ENCODE measurements around the gene ARPC1B. TPM values are rescaled to one million over a fixed set of nuclear protein-coding genes. Genes with fewer than 3 reads are reported as not detected.
"Not testable (repeated sequence)": the region's sequence is repeated elsewhere in the genome, so short reads cannot be mapped to it uniquely, and the experiment has no call there.

ARPC1B gene
- total RNA-seq, 3 donors from 2014 or later: 108 to 176 (median 169) TPM

GRCh38 chr7:99409806-99410205 is 35.3 kb downstream of the ARPC1B start:
- Histone ChIP-seq H3K9me3 (no peaks in the 10 kb centered on the region), H3K4me3 (peak overlapping the region; percentile 84 to 100 (median 98)), H3K27ac (peak overlapping the region; percentile 96 to 97), H3K36me3 (no peaks in the 10 kb centered on the region), H3K4me1 (peaks cover 3 to 16% of the 10 kb centered on the region in 2 donors), H3K27me3 (no peaks in the 10 kb centered on the region)
- intact Hi-C loops (cut with DNase I; ENCODE audit: low total_unique reads): no loop called here
- no peak for TF ChIP-seq POLR2AphosphoS5 (IDR thresholded peaks at IDR 0.05)
- no peak for TF ChIP-seq POLR2A (IDR thresholded peaks at IDR 0.05)
- TF ChIP-seq, protein P1, sequence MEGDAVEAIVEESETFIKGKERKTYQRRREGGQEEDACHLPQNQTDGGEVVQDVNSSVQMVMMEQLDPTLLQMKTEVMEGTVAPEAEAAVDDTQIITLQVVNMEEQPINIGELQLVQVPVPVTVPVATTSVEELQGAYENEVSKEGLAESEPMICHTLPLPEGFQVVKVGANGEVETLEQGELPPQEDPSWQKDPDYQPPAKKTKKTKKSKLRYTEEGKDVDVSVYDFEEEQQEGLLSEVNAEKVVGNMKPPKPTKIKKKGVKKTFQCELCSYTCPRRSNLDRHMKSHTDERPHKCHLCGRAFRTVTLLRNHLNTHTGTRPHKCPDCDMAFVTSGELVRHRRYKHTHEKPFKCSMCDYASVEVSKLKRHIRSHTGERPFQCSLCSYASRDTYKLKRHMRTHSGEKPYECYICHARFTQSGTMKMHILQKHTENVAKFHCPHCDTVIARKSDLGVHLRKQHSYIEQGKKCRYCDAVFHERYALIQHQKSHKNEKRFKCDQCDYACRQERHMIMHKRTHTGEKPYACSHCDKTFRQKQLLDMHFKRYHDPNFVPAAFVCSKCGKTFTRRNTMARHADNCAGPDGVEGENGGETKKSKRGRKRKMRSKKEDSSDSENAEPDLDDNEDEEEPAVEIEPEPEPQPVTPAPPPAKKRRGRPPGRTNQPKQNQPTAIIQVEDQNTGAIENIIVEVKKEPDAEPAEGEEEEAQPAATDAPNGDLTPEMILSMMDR (IDR thresholded peaks at IDR 0.05): no peak
- DNase-seq (ENCODE audit: low spot score in 2 of 2): no peak

DNA sequence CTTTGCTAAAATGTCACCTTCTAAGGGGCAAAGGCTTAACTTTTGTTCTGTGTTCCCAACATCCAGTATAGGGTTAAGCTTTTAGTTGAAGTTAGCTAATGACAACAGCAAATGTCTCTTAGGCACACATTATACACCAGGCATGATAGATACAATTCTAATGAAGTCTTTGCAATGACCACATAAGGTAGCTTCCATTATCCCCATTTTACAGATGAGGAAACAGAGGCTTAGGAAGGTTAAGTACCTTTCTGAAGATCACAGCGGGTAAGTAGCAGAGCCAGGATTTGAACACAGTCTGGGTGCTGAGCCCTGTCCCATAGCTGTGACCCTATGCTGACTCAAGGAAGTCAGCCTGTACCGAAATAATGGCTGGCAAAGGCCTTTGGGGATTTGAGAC is 36.1 kb downstream of the ARPC1B start:
- TF ChIP-seq, protein P1 (IDR thresholded peaks at IDR 0.05): no peak
- DNase-seq (ENCODE audit: low spot score in 2 of 2): no peak
- Histone ChIP-seq H3K27me3 (no peaks in the 10 kb centered on the region), H3K36me3 (no peaks in the 10 kb centered on the region), H3K4me3 (no peak overlapping the region), H3K4me1 (peaks cover 3 to 16% of the 10 kb centered on the region in 2 donors), H3K9me3 (no peaks in the 10 kb centered on the region), H3K27ac (no peak overlapping the region)
- intact Hi-C loops (cut with DNase I; ENCODE audit: low total_unique reads): no loop called here

DNA sequence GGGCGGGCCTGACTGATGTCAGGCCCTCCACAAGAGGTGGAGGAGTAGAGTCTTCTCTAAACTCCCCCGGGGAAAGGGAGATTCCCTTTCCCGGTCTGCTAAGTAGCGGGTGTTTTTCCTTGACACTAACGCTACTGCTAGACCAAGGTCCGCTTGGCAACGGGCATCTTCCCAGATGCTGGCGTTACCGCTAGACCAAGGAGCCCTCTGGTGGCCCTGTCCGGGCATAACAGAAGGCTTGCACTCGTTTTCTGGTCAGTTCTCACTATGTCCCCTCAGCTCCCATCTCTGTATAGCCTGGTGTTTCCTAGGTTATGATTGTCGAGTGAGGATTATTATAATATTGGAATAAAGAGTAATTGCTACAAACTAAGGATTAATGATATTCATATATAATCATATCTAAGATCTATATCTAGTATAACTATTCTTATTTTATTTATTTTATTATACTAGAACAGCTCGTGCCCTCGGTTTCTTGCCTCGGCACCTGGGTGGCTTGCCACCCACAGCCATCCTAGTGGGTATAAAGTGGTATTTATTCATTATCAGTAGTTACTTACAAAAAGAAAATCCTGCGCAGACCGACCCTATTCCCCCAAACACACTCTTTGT is 41.1 kb downstream of the ARPC1B start:
- DNase-seq (ENCODE audit: low spot score in 2 of 2): peak in 1 of 2 donors; percentile 58
- intact Hi-C loops (cut with DNase I; ENCODE audit: low total_unique reads); H3K4me3 ChIP-seq; H3K27ac ChIP-seq; H3K9me3 ChIP-seq; H3K4me1 ChIP-seq; H3K27me3 ChIP-seq: not testable (repeated sequence)
- TF ChIP-seq, protein P1 (IDR thresholded peaks at IDR 0.05): peak; percentile 26 to 42 (median 42)
- H3K36me3 ChIP-seq: peaks cover 23% of the 10 kb centered on the region

GRCh38 chr7:99418260-99418659 is 43.7 kb downstream of the ARPC1B start:
- Histone ChIP-seq H3K9me3 (no peaks in the 10 kb centered on the region), H3K36me3 (peaks cover 23% of the 10 kb centered on the region), H3K4me1 (no peaks in the 10 kb centered on the region), H3K27me3 (no peaks in the 10 kb centered on the region), H3K27ac (no peak overlapping the region), H3K4me3 (no peak overlapping the region)
- intact Hi-C loops (cut with DNase I; ENCODE audit: low total_unique reads): no loop called here
- no peak for DNase-seq (ENCODE audit: low spot score in 2 of 2)
- no peak for TF ChIP-seq POLR2A (IDR thresholded peaks at IDR 0.05)
- TF ChIP-seq, protein P1 (IDR thresholded peaks at IDR 0.05): no peak
- no peak for TF ChIP-seq POLR2AphosphoS5 (IDR thresholded peaks at IDR 0.05)

GRCh38 chr7:99419323-99420021 is 44.9 kb downstream of the ARPC1B start:
- intact Hi-C loops (cut with DNase I; ENCODE audit: low total_unique reads): no loop called here
- no peak for DNase-seq (ENCODE audit: low spot score in 2 of 2)
- H3K27ac ChIP-seq: no peak overlapping the region
- no peaks in the 10 kb centered on the region for H3K27me3 ChIP-seq
- H3K4me3 ChIP-seq: no peak overlapping the region
- peaks cover 23% of the 10 kb centered on the region for H3K36me3 ChIP-seq
- H3K9me3 ChIP-seq: no peaks in the 10 kb centered on the region
- H3K4me1 ChIP-seq: no peaks in the 10 kb centered on the region
- TF ChIP-seq, protein P1 (IDR thresholded peaks at IDR 0.05): no peak
- TF ChIP-seq POLR2AphosphoS5 (IDR thresholded peaks at IDR 0.05) (no peak), POLR2A (IDR thresholded peaks at IDR 0.05) (no peak)
